Forelimb muscle (tissue), 1 donor: ENCODE data around the gene VGLL4. TPM values are rescaled to one million over a fixed set of nuclear protein-coding genes. Genes with fewer than 3 reads are reported as not detected.
"Not testable (repeated sequence)": the region's sequence is repeated elsewhere in the genome, so short reads cannot be mapped to it uniquely, and the experiment has no call there.

Experiments
- DNase-seq: peaks from one replicate; pipeline ENCODE4 v3.0.0-alpha.2; 2013; ENCODE audit warnings: low read depth
- polyA plus RNA-seq: library from polyadenylated mRNA; unstranded; fragments of 120-200 nt; gene quantifications from one replicate; pipeline ENCODE4 v1.2.1, GENCODE V29; 2013; ENCODE audit not compliant: insufficient read length

The VGLL4 gene
- polyA plus RNA-seq, 1 donor: 40.3 TPM

GRCh38 chr3:11606865-11607440, 36.8 kb downstream of the VGLL4 start:
- no peak for DNase-seq

- no peak for DNase-seq
These were observed 37.5 kb downstream of the VGLL4 start for GRCh38 chr3:11606090-11606784.

DNA sequence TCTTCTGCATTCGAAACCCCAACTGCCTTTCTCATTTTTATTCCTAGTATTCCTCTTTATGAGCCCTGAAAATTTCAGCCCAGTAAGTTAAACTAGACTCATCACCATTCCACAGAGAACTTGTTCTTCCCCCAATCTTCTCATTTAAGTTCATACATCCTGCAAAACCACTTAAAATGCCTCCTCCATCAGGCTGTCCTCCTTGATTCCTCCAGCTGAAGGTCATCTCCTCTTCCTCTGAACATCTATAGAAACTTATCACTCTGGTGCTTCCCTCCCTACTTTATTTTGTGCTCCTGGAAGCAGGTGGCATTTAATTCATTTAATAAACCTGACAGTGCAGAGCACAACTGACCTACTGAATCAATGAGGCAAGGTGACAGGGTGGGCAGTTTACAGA, 38.3 kb downstream of the VGLL4 start:
- no peak for DNase-seq

DNA sequence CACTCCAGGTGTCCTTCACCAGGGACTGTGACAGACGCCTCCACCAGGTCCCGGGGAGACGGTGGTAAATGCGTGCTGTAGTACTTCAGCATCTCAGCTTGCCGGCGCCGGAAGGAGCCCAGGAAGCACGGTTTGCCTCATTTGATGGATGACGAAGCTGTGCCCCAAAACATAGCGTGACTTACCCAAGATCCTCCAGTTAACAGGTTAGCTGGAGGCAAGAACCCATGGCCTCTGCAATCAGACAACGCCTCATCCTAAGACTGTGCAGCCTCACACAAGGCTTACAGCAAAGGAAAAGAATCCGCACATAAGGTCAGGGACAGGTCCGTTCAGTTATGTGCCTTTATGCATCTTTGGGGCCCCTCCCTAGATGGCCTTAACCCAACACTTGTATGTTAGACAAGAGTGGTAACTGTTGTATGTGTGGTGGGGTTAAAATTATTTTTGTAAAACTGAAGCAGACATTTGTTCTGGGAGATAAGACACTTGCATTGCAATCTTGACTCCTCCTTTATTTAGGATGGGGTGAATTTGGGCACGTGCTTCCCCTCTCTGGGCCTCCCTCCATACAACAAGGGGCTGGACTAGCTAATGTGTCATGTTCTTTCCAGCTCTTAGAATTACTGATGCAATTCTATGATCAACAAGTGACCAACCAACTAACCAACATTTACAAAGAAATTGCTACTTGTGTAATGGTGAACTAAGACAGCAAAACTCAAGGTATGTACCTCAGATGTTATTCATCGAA, 39.4 kb downstream of the VGLL4 start:
- DNase-seq: no peak

DNA sequence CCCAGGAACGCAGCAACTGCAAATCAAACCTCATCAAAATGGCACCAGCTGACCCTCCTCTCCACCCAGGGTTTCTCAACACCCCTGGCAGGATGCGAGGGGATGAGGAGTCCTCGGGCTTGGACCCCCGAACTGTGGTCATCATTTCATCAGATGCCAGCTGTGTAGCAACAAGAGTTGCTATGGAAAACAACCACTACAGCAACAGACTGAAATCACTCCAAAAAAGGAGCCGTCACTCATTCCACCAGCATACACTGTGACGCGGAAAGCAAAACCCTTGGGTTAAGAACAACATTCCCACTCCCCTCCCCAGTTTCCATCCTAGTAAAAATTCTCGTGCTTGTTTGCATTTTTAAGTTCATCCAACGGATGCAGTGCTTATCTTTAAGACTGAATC, 40.1 kb downstream of the VGLL4 start:
- no peak for DNase-seq

DNA sequence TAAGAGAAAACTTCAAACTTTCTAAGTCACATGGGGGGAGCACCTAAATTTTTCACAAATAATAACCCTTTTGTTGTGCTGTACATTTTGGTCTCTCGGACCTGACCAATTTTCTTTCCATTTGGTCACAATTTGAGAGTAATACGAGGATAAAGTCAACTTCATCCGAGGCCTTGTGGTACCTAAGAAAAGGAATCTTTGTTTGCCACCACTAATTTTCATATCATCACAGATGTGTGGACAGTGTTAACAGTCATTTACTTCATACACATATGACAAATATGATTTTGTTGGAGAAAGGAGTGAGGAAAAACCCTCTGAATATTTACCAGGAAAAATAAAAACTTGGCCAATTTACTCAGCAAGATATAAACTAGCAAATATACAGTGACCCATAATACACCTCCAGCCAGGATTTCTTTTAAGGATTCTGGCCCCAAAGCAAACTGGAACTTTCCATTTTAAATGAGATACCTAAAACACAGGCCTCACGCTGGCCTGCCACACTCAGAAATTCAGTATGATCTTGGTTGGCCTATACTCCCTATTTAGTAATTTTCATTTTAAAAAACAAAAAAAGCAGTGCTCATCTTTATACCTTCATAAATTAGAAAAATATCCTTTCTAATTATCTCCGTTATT, 40.7 kb downstream of the VGLL4 start:
- no peak for DNase-seq

DNA sequence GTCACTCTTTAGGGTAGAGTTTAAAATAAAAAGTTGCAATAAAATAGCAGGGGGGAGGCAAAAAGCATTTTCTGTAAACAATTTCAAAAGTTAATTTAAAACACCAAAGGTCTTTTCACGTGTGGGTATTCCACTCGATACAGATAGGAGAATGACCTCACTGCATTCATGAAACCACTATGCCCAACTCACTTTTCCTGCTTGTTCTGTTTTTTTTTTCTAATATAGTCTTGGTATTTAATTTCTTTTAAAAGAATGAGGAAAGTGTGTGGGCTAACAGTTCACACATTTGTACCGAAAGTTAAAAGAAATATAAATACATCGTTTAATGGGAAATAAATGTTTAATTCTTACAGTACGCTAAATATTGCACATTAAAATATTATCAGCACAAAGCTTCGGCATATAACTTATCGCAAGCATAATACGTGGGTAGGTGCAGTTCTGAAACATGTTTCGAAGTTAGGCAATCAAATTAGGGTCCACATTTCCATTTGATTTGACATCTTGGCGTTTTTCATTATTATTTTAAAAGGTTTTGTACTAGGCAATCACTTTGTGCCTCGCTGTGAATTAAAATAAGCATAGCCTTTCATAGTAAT, 41.4 kb downstream of the VGLL4 start:
- DNase-seq: no peak

DNA sequence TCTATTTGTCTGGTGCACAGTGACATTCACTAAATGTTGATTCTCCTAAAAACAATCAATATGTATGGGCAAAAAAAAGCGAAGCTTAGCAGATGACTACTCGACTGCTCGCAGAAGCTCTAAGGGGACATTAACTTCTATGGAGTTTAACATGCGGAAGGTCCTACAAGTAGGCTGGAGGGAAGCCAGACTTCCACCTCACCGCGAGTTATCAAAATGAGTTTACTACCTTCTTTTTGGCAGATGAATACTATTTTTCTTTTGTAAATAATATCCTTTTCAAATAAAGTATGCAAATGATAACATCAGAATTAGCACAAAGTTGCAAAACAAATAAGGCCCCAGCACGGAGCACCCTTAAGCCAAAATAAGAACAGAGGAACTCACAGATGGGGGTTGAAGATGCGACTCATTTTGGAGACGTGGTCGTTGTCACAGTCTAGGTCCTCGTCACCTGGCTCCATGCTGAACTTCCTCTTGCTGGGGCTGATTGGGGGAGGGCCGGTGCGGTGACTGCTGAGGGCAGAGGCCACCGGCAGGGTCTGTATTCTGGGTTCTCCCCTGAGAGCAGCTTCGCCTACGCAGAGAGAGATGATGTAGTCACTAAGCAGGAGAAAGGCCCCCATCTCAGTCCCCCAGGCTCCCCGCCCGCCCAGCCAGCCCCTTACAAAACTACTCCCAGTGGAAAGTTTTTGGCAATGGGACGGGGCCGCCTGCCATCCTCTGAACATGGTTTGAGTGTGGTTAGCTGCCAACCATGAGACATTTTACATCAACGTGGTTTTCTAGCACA, 42.1 kb downstream of the VGLL4 start:
- no peak for DNase-seq

DNA sequence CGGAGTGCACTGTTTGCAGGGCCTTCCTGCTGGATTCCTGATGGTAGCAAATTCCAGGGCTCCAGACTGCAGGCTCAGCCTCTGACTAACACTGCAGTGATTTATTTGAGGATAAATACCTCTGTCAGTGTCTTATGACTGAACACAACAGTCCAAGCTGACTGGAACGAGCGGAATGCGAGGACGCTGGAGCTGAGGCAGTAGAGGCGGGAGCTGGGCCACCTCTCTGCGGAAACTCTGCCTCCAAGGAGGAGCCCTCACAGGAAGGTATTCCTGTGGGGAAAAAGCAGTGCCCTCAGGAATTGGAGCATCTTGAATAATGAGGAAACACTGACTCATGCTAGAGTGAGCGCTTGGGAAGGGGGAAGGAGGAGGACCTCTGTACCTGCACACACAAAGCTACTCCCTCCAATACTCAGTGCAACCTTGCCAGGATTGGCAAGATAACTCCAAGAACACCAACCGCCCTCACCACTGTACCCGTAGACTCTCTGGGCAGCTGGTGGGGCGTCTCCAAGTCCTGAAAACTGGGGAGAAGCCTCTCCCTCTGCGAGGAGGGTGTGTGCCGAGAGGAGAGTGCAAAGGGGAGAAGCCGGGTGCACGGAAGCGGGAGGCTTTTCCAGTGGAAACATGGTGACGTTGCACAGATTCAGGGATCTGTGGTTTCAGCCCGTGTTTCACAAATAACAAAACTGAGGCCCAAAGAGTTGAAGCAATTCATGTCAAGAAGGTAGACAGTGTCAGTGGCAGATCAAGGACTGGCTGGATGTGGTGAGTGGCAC, 43.0 kb downstream of the VGLL4 start:
- no peak for DNase-seq

DNA sequence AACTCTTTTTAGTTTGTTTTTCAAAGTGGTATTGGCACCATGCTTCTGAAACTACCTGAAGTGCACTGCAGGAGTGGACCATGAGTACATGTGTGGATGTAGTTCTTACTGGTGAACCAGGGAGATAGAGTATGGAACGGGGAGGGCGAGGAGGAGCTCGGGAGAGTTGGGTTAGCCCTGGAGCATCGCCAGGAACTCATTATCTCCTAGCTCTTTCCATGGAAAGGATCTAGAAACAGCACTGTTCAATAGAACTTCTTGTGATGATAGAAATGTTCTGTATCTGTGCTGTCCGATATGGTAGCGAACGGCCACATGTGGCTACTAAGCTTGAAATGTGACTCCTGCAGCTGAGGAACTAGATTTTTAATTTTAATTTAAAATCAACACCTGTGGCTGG, 47.3 kb downstream of the VGLL4 start:
- no peak for DNase-seq

DNA sequence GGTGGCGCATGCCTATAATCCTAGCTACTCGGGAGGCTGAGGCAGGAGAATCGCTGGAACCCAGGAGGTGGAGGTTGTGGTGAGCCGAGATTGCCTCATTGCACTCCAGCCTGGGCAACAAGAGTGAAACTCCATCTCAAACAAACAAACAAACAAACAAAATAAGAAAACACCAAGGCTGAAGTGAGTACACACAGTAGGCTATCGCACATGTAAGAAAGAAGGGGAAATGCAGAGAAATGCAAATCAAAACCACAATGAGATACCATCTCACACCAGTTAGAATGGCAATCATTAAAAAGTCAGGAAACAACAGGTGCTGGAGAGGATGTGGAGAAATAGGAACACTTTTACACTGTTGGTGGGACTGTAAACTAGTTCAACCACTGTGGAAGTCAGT, 48.7 kb downstream of the VGLL4 start:
- not testable (repeated sequence) for DNase-seq

- DNase-seq: no peak
These were observed 50.2 kb downstream of the VGLL4 start for GRCh38 chr3:11593318-11594034.

GRCh38 chr3:11592445-11593298, 51.0 kb downstream of the VGLL4 start:
- DNase-seq: no peak

- no peak for DNase-seq
These were observed 52.1 kb downstream of the VGLL4 start for GRCh38 chr3:11591391-11592282.

DNA sequence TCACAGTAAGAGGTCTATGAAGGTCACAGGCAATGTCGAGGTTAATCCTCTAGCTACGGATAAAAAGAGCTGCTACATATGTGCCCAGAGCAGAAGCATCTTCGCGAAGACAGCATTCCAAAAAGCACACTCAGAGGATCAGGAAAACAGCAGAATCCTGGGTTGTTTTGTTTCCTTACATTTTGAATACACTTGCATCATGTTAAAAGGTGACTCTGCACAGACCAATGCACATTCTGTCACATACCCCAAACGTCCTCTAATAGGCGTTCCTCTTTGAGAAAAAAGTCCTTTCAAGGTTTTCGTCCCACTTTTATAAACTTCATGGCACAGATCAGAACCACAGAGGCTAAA, 52.7 kb downstream of the VGLL4 start:
- no peak for DNase-seq

DNA sequence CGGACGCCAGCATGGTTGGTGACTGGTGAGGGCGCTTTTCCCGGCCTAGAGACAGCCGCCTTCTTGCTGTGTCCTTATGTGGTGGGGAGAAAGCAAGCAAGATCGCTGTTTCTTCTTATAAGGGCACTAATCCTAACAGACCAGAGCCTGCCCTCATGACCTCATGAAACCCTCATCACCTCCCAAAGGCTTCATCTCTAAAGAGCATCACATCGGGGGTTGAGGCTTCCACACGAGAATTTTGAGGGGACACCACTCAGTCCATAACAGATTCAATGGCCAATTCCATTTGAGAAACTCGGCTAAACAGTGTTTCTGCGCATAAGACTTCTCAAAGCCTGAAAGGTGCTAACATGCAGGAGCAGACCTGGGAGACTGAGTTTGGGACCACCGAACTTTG, 54.0 kb downstream of the VGLL4 start:
- no peak for DNase-seq

GRCh38 chr3:11588755-11589154, 55.0 kb downstream of the VGLL4 start:
- no peak for DNase-seq

GRCh38 chr3:11588338-11588737, 55.4 kb downstream of the VGLL4 start:
- DNase-seq: no peak
